Ovary (tissue), 9 donors: ENCODE results near the gene COMP. TPM values are rescaled to one million over a fixed set of nuclear protein-coding genes. Genes with fewer than 3 reads are reported as not detected.
"Not testable (repeated sequence)": the region's sequence is repeated elsewhere in the genome, so short reads cannot be mapped to it uniquely, and the experiment has no call there.

ENCODE experiments used
- DNase-seq, 5 donors: peaks; one replicate each; pipeline ENCODE4 v3.0.0-alpha.2; 2019 to 2020
- H3K27ac ChIP-seq, 2 donors: fragments of 200-600 bp; one replicate each; pipeline versions ENCODE4 v1.5.1 to v1.8.0; 2019 to 2022
- H3K27me3 ChIP-seq: fragments of 200-600 bp; one replicate; pipeline ENCODE4 v1.8.0; 2022
- H3K36me3 ChIP-seq: fragments of 200-600 bp; sonication (generic); one replicate; pipeline ENCODE4 v1.5.1; 2019
- H3K4me1 ChIP-seq: one replicate; pipeline ENCODE4 v1.8.1; 2013; ENCODE audit warnings: mild to moderate bottlenecking, moderate library complexity; ENCODE audit not compliant: insufficient read depth
- H3K4me3 ChIP-seq: fragments of 200-600 bp; sonication (generic); one replicate; pipeline ENCODE4 v1.5.1; 2017
- H3K9me3 ChIP-seq, 2 donors: fragments of 200-600 bp in 1 of 2; sonication (generic) in 1 of 2; one replicate each; pipeline versions ENCODE4 v1.5.1 to v1.8.1; 2013 to 2019; ENCODE audit warnings: mild to moderate bottlenecking in 1 of 2, moderate library complexity in 1 of 2
- CTCF ChIP-seq, 3 donors: fragments of 450-650 bp in 2 of 3; fragments of 200-600 bp in 1 of 3; IDR thresholded peaks; one replicate each; pipeline versions ENCODE4 v1.5.1 to v1.8.0; 2016 to 2022; ENCODE audit warnings: antibody characterized with exemption in 3 of 3, mild to moderate bottlenecking in 1 of 3
- EP300 ChIP-seq: sonication (generic); formaldehyde crosslinking; IDR thresholded peaks from one replicate; pipeline ENCODE4 v1.6.1; 2017; ENCODE audit warnings: antibody characterized with exemption
- POLR2A ChIP-seq: fragments of 450-650 bp; IDR thresholded peaks from one replicate; pipeline ENCODE4 v1.6.1; 2017; ENCODE audit warnings: antibody characterized with exemption, mild to moderate bottlenecking, moderate library complexity
- WGBS, 3 donors: extraction: QIAGEN DNeasy Blood & Tissue Kit in 1 of 3; methylation state at CpG; one replicate each; pipeline versions ENCODE4 v1.1.5 to v1.1.7; 2013 to 2017; 5-methylcytosine and 5-hydroxymethylcytosine counted together
- intact Hi-C, 4 donors: fragments of 100-400 bp; cut with DNase I; formaldehyde crosslinking; loops; one replicate each; pipeline versions ENCODE4 v1.11.0 to v1.15.1; 2022 to 2023
- polyA plus RNA-seq, 2 donors: library from polyadenylated mRNA; stranded (reverse); fragments of 200-250 nt in 1 of 2; fragments of 350-450 nt in 1 of 2; fragmentation: Illumina TruSeq in 1 of 2; extraction: RNeasy Lipid Tissue Mini Kit (QIAGEN cat#74804) in 1 of 2; gene quantifications; one replicate each; pipeline ENCODE4 v1.2.3, GENCODE V29; 2013 to 2014
- total RNA-seq, 7 donors: library from RNA; depleted of rRNA in 2 of 7; stranded (reverse); fragments of >200 nt in 2 of 7; fragmentation: NEBNext Ultra II Directional in 3 of 7; extraction: Animal tissue kit (Norgen Biotek cat#: 25700) in 3 of 7; gene quantifications; one replicate each; pipeline versions ENCODE4 v1.1.0 to v1.2.4, GENCODE V29; 2016 to 2023
- donor health status: DM: no; HTN: no; CAD: no; lungs with moderate emphysema.
- donor health status: DM: no; HTN: no; CAD: no.
- donor health status: Bipolar disorder and iron deficiency.
- donor health status: DM: yes; HTN: yes; CAD: no.
- donor health status: DM: no; HTN: no; CAD: no.
- donor health status: DM: yes; HTN: yes; CAD: no.

The COMP gene
- total and polyA plus RNA-seq, 9 donors: 0.08 to 0.92 (median 0.40) TPM; not detected in 3

DNA sequence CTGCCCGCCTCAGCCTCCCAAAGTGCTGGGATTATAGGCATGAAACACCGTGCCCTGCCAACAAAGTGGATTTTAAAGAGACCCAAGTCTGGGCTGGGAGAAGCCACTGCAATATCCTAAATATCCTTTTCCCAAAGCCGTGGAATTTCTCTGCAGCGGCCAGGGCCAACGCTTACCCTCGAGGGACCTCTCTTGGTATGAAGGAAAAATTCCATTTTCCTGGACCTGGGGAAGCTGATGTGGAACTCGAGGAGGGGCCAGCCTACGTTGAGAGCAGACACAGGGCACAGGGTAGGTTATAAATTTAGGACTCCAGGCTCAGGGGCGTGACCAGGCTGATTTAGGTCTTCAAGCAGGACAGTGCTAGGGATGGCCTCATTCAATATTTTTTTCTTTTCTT, 23.0 kb upstream of the COMP start:
- intact Hi-C loops: no loop called here
- TF ChIP-seq CTCF (IDR thresholded peaks at IDR 0.05): no peak
- no peak for TF ChIP-seq POLR2A
- TF ChIP-seq EP300: no peak
- 9 to 18% (median 14%) methylated on average over 9 of the region's 9 CpGs for WGBS, 3 donors
- Histone ChIP-seq H3K27ac (no peak overlapping the region), H3K4me3 (no peak overlapping the region), H3K4me1 (no peaks in the 10 kb centered on the region), H3K36me3 (no peaks in the 10 kb centered on the region), H3K9me3 (no peaks in the 10 kb centered on the region), H3K27me3 (no peaks in the 10 kb centered on the region)
- peak in 2 of 5 donors; percentile 52 to 63 for DNase-seq

DNA sequence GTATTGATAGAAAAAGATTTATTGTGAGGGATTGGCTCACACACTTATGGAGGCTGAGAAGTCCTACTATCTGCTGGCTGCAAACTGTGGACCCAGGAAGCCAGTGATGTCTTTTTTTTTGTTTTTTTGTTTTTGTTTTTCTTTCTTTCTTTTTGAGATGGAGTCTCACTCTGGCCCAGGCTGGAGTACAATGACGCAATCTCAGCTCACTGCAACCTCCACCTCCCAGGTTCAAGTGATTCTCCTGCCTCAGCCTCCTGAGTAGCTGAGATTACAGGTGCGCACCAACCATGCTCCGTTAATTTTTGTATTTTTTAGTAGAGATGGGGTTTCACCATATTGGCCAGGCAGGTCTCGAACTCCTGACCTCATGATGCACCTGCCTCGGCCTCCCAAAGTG, 20.5 kb upstream of the COMP start:
- H3K27me3 ChIP-seq, H3K4me3 ChIP-seq, intact Hi-C loops, H3K9me3 ChIP-seq, H3K4me1 ChIP-seq, H3K36me3 ChIP-seq, H3K27ac ChIP-seq, DNase-seq: not testable (repeated sequence)
- 91 to 96% (median 94%) methylated on average over 5 of the region's 5 CpGs for WGBS, 3 donors

DNA sequence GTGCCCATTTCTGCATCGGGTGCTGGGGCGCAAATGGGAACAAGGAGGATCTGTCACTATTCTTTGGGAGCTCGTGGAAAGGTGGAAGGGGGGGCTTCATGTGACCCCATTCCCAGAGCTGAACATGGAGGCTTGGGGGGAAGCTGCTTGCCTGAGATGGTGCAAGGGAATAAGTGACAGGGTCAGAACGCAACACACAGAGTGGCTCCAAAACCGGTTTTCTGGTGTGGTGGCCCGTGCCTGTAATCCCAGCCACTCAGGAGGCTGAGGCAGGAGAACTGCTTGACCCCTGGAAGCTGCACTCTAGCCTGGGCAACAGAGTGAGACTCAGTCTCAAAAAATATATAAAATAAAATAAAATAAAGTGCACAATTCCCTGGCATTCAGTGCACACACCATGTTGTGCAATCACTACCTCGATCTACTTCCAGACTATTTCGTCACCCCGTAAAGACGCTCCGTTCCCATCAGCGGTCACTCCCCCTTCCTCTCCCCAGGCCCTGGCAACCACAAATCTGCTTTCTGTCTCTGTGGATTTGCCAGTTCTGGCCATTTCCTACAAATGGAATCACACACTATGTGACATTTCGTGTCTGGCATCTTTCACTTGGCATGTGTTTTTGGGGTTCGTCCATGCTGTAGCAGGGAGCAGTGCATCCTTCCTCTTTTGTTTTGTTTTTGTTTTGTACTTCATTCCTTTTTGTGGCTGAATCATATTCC, 18.2 kb upstream of the COMP start:
- H3K4me3 ChIP-seq: no peak overlapping the region
- WGBS, 3 donors: 44 to 50% (median 48%) methylated on average over 14 of the region's 14 CpGs

GRCh38 chr19:18807861-18808331, 16.8 kb upstream of the COMP start:
- Histone ChIP-seq H3K4me1 (no peaks in the 10 kb centered on the region), H3K36me3 (no peaks in the 10 kb centered on the region), H3K9me3 (no peaks in the 10 kb centered on the region), H3K27me3 (no peaks in the 10 kb centered on the region), H3K4me3 (no peak overlapping the region), H3K27ac (no peak overlapping the region)
- no peak for DNase-seq
- WGBS, 3 donors: 37 to 56% (median 55%) methylated on average over 17 to 19 of the region's 19 CpGs
- TF ChIP-seq POLR2A (no peak), EP300 (no peak), CTCF (IDR thresholded peaks at IDR 0.05) (no peak)
- intact Hi-C loops: no loop called here

More for the DNA sequence above, 18.2 kb upstream of the COMP start:
- Histone ChIP-seq H3K27ac (no peak overlapping the region), H3K27me3 (no peaks in the 10 kb centered on the region), H3K36me3 (no peaks in the 10 kb centered on the region), H3K4me1 (no peaks in the 10 kb centered on the region), H3K9me3 (no peaks in the 10 kb centered on the region)
- peak; percentile 87 for TF ChIP-seq EP300
- no peak for TF ChIP-seq POLR2A
- no peak for TF ChIP-seq CTCF (IDR thresholded peaks at IDR 0.05)
- intact Hi-C loops: no loop called here
- DNase-seq: peak in 3 of 5 donors; percentile 61 to 77 (median 66)

GRCh38 chr19:18804643-18805042, 13.5 kb upstream of the COMP start:
- TF ChIP-seq CTCF (IDR thresholded peaks at IDR 0.05) (no peak), EP300 (no peak), POLR2A (no peak)
- H3K9me3 ChIP-seq: no peaks in the 10 kb centered on the region

More at GRCh38 chr19:18804643-18805042, 13.5 kb upstream of the COMP start:
- H3K27me3 ChIP-seq: no peaks in the 10 kb centered on the region
- no peaks in the 10 kb centered on the region for H3K36me3 ChIP-seq
- H3K4me1 ChIP-seq: no peaks in the 10 kb centered on the region
- 86 to 87% (median 86%) methylated on average over 8 of the region's 8 CpGs for WGBS, 3 donors
- intact Hi-C loops: no loop called here
- no peak for DNase-seq
- no peak overlapping the region for H3K27ac ChIP-seq
- H3K4me3 ChIP-seq: no peak overlapping the region
